Adipocyte (in vitro differentiated cells): ENCODE measurements around the gene OBP2B.
"Not testable (repeated sequence)": the region's sequence is repeated elsewhere in the genome, so short reads cannot be mapped to it uniquely, and the experiment has no call there.

Experiments
- DNase-seq: peaks from one replicate; pipeline ENCODE4 v3.0.0-alpha.2; 2015; ENCODE audit warnings: low read depth
- H3K27me3 ChIP-seq: replicated peaks from 2 replicates; pipeline ENCODE4 v1.7.0; 2013; ENCODE audit warnings: mild to moderate bottlenecking, low read length, moderate library complexity; ENCODE audit not compliant: control insufficient read depth, insufficient read depth
- H3K36me3 ChIP-seq: 2 replicates; pipeline ENCODE4 v1.7.0; 2013; ENCODE audit warnings: low read length, mild to moderate bottlenecking, moderate library complexity; ENCODE audit not compliant: control insufficient read depth, insufficient read depth, severe bottlenecking
- H3K4me1 ChIP-seq: 2 replicates; pipeline ENCODE4 v1.7.0; 2013; ENCODE audit warnings: mild to moderate bottlenecking, low read length, moderate library complexity; ENCODE audit not compliant: control insufficient read depth, insufficient read depth
- H3K4me3 ChIP-seq: 2 replicates; pipeline ENCODE4 v1.7.0; 2013; ENCODE audit warnings: mild to moderate bottlenecking, low read length, moderate library complexity
- H3K9ac ChIP-seq: 2 replicates; pipeline ENCODE4 v1.7.0; 2013; ENCODE audit warnings: mild to moderate bottlenecking, low read length, moderate library complexity
- H3K9me3 ChIP-seq: 2 replicates; pipeline ENCODE4 v1.7.0; 2013; ENCODE audit warnings: mild to moderate bottlenecking, low read length, moderate library complexity; ENCODE audit not compliant: control insufficient read depth

The OBP2B gene

DNA sequence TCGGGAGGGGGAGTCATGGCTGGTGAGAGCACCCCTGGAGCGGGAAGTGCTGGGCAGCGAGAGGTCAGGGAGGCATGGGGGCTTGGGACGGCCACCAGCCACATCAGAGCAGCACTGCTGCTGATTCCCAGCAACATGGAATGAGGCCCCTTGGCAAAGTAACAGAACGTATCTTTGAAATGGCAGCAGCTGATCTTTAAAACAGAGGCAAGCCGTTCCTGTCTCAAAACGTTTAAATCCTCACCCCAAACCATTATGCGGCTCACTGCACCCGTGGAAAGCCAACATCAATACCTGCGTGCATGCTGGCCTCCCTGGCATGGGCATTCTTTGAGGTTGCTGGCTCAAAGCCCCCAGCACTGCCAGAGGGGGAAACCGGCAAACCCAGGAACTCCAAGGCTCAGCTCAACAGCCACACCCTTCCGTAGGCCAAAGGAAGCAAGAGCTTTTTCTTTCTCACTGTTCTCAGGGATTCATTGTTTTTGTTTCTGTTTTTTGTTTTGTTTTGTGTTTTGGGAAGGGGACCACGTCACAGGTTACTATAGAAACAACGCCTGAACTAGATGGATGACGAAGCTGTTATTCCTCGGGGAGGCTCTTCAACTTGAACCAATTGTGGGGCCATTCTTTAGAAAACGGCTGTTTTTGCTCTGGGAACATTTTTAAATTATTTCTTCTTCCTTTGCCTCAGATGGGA, 28.1 kb upstream of the OBP2B start:
- no peaks in the 10 kb centered on the region for H3K9me3 ChIP-seq
- H3K27me3 ChIP-seq, result peaks cover 7% of the 10 kb centered on the region
- peak; percentile 30 for DNase-seq
- no peaks in the 10 kb centered on the region for H3K36me3 ChIP-seq
- peaks cover 12% of the 10 kb centered on the region for H3K4me1 ChIP-seq
- H3K9ac ChIP-seq, result no peak overlapping the region
- H3K4me3 ChIP-seq, result no peak overlapping the region

DNA sequence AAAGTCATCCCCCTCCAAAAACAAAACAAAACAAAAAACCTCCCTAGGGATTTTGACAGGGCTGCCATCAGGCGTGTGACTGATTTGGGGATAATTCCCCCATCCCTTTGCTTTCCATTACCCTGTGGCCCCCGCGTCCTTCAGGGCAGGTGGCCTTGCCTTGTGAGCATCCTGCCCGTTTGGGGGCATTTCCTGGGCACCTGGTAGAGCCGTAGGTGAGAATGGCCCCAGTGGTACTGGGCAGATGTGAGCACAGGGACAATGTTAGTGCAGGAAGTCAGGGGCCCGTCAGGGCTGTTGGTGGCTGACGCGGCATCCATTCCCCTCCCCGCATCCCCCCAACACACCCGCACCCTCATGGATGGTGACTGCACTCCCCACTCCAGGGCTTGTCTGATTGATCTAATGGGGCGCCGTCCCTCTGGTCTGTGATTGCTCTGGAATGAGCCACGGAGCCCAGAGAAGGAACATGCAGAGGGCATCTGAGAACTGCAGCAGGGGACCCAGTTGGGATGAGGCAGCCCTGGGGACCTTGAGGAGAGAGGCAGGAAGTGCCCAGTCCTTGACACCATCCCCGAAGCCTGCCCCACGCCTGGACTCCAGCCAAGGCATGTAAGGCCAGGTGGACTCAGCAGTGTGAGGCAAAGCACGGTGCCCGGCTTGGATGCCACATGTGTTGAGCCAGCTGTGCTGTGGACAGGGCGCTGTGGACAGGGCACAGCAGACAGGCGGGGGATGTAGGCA, 27.4 kb upstream of the OBP2B start:
- not testable (repeated sequence) for H3K9ac ChIP-seq, DNase-seq, H3K9me3 ChIP-seq, H3K4me3 ChIP-seq, H3K27me3 ChIP-seq, H3K36me3 ChIP-seq
- peaks cover 12% of the 10 kb centered on the region for H3K4me1 ChIP-seq

DNA sequence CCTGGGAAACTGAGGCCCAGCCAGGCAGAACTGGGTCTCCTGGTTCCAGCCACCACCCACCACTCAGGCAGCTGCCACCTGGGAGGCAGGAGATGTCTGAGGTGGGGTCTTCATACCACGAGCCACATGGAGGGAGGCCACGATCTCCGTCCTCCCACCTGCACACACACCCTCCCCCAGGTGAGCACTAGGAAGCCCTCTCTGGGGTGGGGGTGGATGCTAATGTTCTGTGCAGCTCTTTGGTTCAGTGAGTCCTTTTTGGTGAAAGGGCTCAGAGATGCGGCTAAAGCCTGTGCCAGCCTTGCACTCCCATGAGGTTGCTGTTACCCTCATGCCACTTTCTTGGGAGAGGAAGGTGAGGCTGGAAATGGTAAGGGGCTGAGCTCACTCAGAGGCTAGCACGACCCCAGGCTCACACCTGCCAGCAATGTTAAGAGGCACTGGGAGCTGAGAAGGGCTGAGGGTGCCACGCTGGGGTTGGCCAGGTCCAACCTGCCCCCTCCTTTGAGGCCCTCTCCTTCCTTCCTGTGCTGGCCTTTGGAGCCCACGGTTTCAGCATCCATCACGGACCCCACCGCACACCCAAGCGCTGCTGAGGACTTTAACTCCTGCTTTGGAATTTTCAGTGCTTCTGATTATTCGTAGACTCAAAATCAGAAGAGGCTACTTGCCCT, 26.6 kb upstream of the OBP2B start:
- Histone ChIP-seq H3K9ac (no peak overlapping the region), H3K36me3 (no peaks in the 10 kb centered on the region), H3K27me3 (no peaks in the 10 kb centered on the region), H3K4me3 (no peak overlapping the region), H3K9me3 (no peaks in the 10 kb centered on the region), H3K4me1 (peaks cover 12% of the 10 kb centered on the region)
- DNase-seq, result no peak

DNA sequence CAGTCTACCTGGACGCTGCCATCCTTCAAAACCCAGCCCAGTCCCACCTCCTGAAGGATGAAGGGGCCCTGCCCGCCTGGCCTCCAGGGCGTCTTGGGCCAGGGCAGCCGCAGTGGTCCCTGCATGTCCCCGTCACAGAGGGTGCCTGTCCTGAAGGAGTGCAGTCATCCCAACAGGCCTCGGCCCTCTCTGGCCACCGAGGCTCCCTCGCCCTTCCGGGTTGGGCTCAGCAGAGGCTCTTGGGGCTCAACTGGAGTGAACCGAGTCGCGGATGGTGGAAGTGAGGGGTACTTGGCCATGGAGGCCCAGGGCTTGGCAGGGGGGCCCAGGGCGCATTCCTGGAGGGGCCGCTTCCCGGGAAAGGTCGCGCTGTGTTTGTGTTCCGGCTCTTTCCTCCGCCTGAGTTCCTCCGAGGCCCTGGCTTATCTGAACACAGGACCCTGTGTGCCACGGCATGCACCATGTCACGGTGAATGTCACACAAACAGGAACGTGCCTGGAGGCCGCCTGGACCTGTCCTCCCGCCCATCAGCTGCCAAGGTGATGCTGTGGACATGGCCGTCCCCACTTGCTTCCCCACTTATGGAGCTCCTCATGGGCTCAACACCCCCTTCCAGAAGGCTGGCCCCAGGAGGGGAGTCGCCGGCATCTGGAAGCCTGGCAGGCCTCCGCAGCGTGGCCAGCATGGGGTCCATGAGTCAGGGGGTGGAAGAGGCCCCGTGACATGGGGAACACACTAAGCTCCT, 25.7 kb upstream of the OBP2B start:
- Histone ChIP-seq H3K9me3 (peaks cover 7% of the 10 kb centered on the region), H3K4me1 (peaks cover 12% of the 10 kb centered on the region), H3K27me3 (peaks cover 6% of the 10 kb centered on the region), H3K9ac (no peak overlapping the region), H3K4me3 (no peak overlapping the region), H3K36me3 (no peaks in the 10 kb centered on the region)
- DNase-seq, result no peak

DNA sequence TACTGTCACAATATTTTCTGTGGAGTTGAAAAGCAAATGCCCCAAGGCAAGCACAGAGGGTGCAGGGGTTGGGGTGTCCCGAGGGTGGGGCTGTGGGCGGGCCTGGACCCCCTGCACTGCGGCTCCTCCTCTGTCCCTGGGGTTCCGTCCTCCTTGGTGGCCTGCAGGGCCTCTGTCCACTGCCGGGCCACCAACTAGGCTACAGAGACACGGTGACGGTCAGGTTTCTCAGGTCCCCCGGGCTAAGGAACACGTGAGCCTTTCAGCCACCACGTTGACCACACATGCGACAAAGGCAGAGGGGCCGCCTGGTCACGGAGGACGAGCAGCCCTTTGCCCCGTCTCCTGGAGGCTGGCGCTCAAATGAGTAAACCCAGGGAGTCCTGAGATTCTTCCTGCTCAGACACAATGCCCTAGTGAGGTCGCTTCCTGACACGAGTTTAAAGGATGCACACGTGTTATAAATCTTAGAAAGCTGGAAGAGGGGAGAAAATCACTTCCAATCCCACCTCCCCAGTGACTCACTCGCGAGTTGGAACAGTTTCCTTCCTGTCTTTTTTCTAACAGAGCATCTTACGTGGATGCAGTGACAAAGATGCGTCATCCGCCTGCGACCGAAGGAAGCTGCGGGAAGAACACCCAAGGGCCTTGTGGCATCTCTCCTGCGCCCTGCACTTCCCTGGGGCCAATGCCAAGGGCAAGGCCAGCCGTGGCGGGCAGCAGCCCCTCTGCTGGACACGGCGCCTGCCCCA, 24.8 kb upstream of the OBP2B start:
- H3K27me3 ChIP-seq, result peaks cover 6% of the 10 kb centered on the region
- no peaks in the 10 kb centered on the region for H3K36me3 ChIP-seq
- peaks cover 7% of the 10 kb centered on the region for H3K9me3 ChIP-seq
- no peak overlapping the region for H3K4me3 ChIP-seq
- no peak overlapping the region for H3K9ac ChIP-seq
- peaks cover 9% of the 10 kb centered on the region for H3K4me1 ChIP-seq
- no peak for DNase-seq

DNA sequence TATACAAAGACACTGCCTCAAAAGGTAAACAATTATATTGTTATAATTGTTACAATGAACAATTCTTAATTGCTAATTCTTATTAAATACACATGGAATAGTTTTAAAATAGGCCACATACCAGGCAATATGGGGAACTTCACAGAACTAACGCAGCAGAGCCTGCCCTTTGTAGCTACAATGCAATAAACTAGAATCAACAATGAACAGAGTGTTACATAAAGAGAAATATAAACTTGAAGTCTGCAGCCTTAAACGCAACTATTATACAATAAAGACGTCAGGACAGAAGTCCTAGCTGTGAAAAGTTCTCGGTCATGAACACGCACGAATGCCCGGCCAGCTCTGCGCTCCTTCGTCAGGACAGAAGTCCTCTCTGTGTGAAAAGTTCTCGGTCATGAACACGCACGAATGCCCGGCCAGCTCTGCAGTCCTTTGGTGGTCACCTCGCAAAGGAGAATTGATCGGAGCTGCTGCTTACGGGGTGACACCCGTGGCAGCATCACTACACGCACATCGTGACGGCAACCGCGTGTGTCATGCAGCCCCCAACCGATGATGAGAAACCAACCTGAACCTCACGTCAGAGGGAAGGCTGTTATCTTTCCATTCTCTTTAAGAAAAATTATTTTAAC, 23.0 kb upstream of the OBP2B start:
- H3K36me3 ChIP-seq, H3K4me3 ChIP-seq, H3K4me1 ChIP-seq, H3K9me3 ChIP-seq, DNase-seq, H3K9ac ChIP-seq: not testable (repeated sequence)
- H3K27me3 ChIP-seq, result peaks cover 15% of the 10 kb centered on the region

DNA sequence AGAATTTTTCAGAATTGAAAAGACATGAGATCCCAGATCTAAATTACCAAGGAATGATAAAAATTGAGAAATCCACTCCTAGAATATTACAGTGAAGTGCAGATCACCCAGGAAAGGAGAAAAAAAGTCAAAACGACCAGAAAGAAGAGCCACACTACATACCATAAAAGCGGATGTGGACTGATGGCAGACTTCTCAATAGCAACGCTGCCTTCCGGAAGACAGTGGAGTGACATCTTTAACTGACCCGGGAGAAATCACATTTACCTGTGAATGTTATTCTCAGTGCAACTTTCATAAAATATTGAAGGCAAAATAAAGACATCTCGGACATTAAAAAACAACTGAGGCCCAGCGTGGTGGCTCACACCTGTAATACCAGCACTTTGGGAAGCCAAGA, 21.5 kb upstream of the OBP2B start:
- H3K36me3 ChIP-seq, H3K9ac ChIP-seq, DNase-seq, H3K9me3 ChIP-seq, H3K4me1 ChIP-seq, H3K4me3 ChIP-seq: not testable (repeated sequence)
- H3K27me3 ChIP-seq, result peaks cover 22% of the 10 kb centered on the region

DNA sequence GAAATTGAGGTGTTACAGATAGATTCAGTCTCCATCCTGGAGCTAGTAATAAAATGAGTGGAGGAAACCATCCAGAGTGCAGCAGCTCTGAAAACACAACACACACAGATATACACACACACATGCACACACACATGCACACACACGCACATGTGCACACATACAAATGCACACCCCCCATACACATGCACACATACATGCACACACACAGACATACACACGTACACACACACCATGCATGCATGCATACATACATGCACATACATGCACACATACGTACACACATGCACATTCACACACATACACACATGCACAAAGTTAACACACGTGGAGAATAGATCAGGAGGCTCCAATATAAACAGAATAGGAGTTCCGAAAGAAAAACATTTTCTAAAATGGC, 21.0 kb upstream of the OBP2B start:
- no peak for DNase-seq
- no peaks in the 10 kb centered on the region for H3K4me1 ChIP-seq
- no peak overlapping the region for H3K9ac ChIP-seq
- H3K4me3 ChIP-seq, result no peak overlapping the region
- H3K9me3 ChIP-seq, result peaks cover 7% of the 10 kb centered on the region
- no peaks in the 10 kb centered on the region for H3K36me3 ChIP-seq
- H3K27me3 ChIP-seq, result peaks cover 22% of the 10 kb centered on the region

DNA sequence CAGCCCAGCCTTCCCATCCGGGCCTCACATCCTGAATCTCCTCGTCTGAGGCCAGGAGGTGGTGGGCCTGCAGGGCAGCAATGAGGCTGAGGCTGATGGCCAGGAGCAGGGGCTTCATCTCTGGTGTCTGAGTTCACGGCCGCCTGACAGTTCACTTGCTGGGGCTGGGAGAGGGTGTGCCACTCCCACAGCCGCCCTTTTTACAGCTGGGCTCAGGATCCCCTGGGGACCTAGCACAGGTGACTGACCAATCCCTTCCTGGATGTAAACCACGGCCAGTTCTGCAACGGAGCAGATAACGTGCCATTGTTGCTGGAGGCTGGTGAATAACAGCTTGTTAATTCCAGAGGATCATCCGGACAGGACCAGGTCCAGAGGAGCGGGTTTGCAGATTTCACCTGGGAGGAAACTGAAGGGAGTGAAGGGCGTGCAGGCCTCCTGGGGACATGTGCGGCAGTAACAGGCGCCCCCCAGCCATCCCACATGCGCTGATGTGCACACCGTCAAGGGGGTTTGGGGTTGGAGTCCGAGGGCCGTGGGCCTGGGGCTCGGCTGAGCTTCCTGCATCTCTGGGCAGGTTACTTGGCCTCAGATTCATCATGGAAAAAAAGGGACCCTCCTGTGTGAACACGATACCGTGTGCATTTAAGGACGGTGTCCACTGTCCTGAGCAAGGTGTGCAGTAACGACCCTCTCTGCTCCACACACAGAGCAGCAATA, 19.6 kb upstream of the OBP2B start:
- H3K9me3 ChIP-seq, H3K4me3 ChIP-seq, H3K9ac ChIP-seq, DNase-seq, H3K4me1 ChIP-seq, H3K36me3 ChIP-seq: not testable (repeated sequence)
- H3K27me3 ChIP-seq, result peaks cover 28% of the 10 kb centered on the region

DNA sequence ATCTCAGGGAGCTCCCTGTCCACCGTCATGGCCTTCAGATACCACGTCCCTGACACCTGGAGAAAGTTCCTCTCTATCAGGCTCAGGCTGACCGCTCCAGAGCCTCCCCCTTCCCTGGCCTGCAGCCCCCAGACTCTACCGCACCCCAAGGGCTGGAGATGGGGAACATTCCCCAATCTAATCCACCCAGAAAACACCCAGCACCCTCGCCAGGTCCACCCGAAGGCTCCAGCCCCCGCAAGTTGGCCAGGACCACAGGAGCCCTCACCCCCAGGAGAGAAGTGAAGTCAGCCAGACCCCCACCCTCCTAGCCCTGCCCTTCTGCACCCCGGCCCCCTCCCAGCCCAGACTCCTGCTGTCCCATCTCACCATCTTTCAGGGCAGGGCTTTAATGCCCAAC, 18.9 kb upstream of the OBP2B start:
- H3K36me3 ChIP-seq, H3K9me3 ChIP-seq, H3K4me1 ChIP-seq, DNase-seq, H3K4me3 ChIP-seq, H3K9ac ChIP-seq: not testable (repeated sequence)
- peaks cover 33% of the 10 kb centered on the region for H3K27me3 ChIP-seq
